ENCODE results near the gene GAS2L3.
"Not testable (repeated sequence)": the region's sequence is repeated elsewhere in the genome, so short reads cannot be mapped to it uniquely, and the experiment has no call there.

The GAS2L3 gene

DNA sequence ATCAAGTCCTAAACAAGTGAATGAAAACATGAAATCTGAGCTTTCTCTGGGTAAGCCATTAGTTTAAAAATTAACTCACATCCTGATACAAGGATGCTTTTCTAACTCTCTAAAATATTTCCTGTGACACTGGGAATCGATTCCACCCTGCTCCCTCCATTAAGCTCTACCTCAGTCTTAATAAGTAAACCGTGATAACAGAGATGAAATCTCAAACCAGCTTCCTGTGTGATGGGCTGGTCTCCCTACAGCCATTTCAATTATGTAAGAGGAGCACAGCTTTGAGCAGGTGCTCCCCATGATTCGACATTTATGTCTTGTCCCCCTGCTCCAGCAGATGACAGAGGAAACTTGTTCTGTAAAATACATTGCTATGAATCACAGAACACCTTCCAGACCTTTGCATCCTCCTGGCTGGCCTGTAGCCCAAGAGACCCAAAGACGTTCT is 59.0 kb downstream of the GAS2L3 start:
- Histone ChIP-seq H3K9me3 (ENCODE audit: severe bottlenecking) (no peaks in the 10 kb centered on the region), H3K4me3 (ENCODE audit: low read depth, low read length) (no peak overlapping the region), H3K27ac (no peak overlapping the region), H3K36me3 (no peaks in the 10 kb centered on the region), H3K27me3 (ENCODE audit: insufficient read depth, low read depth, severe bottlenecking) (no peaks in the 10 kb centered on the region)
- no peak for DNase-seq
- TF ChIP-seq, protein P1, sequence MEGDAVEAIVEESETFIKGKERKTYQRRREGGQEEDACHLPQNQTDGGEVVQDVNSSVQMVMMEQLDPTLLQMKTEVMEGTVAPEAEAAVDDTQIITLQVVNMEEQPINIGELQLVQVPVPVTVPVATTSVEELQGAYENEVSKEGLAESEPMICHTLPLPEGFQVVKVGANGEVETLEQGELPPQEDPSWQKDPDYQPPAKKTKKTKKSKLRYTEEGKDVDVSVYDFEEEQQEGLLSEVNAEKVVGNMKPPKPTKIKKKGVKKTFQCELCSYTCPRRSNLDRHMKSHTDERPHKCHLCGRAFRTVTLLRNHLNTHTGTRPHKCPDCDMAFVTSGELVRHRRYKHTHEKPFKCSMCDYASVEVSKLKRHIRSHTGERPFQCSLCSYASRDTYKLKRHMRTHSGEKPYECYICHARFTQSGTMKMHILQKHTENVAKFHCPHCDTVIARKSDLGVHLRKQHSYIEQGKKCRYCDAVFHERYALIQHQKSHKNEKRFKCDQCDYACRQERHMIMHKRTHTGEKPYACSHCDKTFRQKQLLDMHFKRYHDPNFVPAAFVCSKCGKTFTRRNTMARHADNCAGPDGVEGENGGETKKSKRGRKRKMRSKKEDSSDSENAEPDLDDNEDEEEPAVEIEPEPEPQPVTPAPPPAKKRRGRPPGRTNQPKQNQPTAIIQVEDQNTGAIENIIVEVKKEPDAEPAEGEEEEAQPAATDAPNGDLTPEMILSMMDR (IDR thresholded peaks at IDR 0.05; ENCODE audit: low read depth, low read length): no peak

- not testable (repeated sequence) for H3K36me3 ChIP-seq
These were observed 59.8 kb downstream of the GAS2L3 start for GRCh38 chr12:100633082-100633785.

DNA sequence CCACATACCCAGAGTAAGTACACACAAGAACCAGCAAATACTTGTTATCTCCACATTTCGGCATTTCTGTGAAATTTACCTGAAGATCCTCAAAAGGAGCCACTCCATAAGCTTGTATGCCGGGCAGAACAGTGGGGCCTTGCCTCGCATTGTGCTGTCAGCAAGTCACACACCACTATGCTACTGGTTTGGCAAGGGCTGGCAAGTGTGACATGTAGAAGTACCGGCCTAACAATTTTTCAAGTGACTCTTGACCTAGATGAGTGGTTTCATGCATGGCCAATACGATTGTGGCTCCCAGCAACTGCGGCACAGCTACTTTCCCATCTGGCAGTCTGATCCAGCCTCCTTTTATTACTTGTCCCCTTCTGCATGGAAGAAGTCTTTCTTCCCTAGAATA is 69.8 kb downstream of the GAS2L3 start:
- Histone ChIP-seq H3K4me3 (ENCODE audit: low read depth, low read length) (no peak overlapping the region), H3K27me3 (ENCODE audit: insufficient read depth, low read depth, severe bottlenecking) (no peaks in the 10 kb centered on the region), H3K9me3 (ENCODE audit: severe bottlenecking) (peaks cover 6% of the 10 kb centered on the region), H3K27ac (no peak overlapping the region), H3K36me3 (no peaks in the 10 kb centered on the region)
- TF ChIP-seq, protein P1 (IDR thresholded peaks at IDR 0.05; ENCODE audit: low read depth, low read length): no peak
- no peak for DNase-seq

More at GRCh38 chr12:100633082-100633785, 59.8 kb downstream of the GAS2L3 start:
- not testable (repeated sequence) for H3K27ac ChIP-seq; H3K4me3 ChIP-seq (ENCODE audit: low read depth, low read length); DNase-seq; H3K9me3 ChIP-seq (ENCODE audit: severe bottlenecking); H3K27me3 ChIP-seq (ENCODE audit: insufficient read depth, low read depth, severe bottlenecking)

GRCh38 chr12:100646896-100647295 is 73.4 kb downstream of the GAS2L3 start:
- no peak for DNase-seq
- TF ChIP-seq, protein P1 (IDR thresholded peaks at IDR 0.05; ENCODE audit: low read depth, low read length): no peak
- Histone ChIP-seq H3K36me3 (no peaks in the 10 kb centered on the region), H3K4me3 (ENCODE audit: low read depth, low read length) (no peak overlapping the region), H3K9me3 (ENCODE audit: severe bottlenecking) (peaks cover 6% of the 10 kb centered on the region), H3K27ac (no peak overlapping the region), H3K27me3 (ENCODE audit: insufficient read depth, low read depth, severe bottlenecking) (no peaks in the 10 kb centered on the region)

DNA sequence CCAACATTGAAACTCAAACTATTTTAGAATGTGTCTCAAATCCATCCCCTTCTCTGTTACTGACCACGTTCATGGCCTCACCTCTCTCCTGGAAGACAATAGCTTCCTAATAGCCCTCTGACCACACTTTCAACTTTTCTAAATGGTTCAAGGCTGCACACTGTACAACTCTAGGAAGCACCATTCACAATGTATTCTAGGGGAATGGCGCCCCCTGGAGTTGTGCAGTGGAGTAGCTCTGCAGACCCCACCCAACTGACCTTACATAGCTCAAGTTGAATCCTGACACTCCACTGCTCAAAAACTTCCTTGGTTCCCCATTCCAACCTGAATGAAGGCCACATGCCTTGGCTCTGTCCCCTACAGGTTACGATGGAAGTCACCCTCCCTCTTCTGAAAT is 77.6 kb downstream of the GAS2L3 start:
- TF ChIP-seq, protein P1 (IDR thresholded peaks at IDR 0.05; ENCODE audit: low read depth, low read length): 0 out of 2 replicates have a peak, but pooled peaks have one; percentile 31
- Histone ChIP-seq H3K27me3 (ENCODE audit: insufficient read depth, low read depth, severe bottlenecking) (no peaks in the 10 kb centered on the region), H3K27ac (no peak overlapping the region), H3K36me3 (no peaks in the 10 kb centered on the region), H3K4me3 (ENCODE audit: low read depth, low read length) (no peak overlapping the region), H3K9me3 (ENCODE audit: severe bottlenecking) (no peaks in the 10 kb centered on the region)
- DNase-seq: no peak

DNA sequence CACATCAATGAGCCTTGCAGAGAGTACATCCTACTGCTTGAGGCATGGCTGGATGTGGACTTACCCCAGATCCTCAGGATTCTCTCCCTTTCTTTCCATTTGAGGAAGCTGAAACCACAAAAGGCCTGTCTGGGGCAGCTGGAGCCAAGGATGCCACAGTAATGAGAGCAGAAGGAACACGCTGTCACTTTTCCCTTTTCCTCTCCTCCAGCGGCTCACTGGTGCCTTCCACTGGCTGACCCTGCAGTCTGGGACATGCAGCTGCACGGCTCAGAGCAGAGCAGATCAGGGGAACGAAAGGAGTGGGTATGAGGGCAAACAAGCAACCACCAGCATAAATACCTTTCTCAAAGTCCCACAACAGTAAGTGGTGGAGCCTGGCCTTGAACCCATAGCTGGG is 78.2 kb downstream of the GAS2L3 start:
- TF ChIP-seq, protein P1 (IDR thresholded peaks at IDR 0.05; ENCODE audit: low read depth, low read length): no peak
- H3K27ac ChIP-seq: no peak overlapping the region

More for the DNA sequence above, 78.2 kb downstream of the GAS2L3 start:
- DNase-seq: no peak
- Histone ChIP-seq H3K4me3 (ENCODE audit: low read depth, low read length) (no peak overlapping the region), H3K27me3 (ENCODE audit: insufficient read depth, low read depth, severe bottlenecking) (no peaks in the 10 kb centered on the region), H3K9me3 (ENCODE audit: severe bottlenecking) (no peaks in the 10 kb centered on the region), H3K36me3 (no peaks in the 10 kb centered on the region)
